ENCODE data around the gene ARHGEF7. TPM values are rescaled to one million over a fixed set of nuclear protein-coding genes. Genes with fewer than 3 reads are reported as not detected.
"Not testable (repeated sequence)": the region's sequence is repeated elsewhere in the genome, so short reads cannot be mapped to it uniquely, and the experiment has no call there.

ARHGEF7 gene
- total and polyA plus RNA-seq, 4 donors, result 16.2 to 132 (median 100) TPM

GRCh38 chr13:111257899-111258298 is 142.8 kb downstream of the ARHGEF7 start:
- H3K9me3 ChIP-seq (ENCODE audit: control insufficient read depth, low read length); H3K27ac ChIP-seq (ENCODE audit: low read depth in 1 of 2, low read length in 2 of 2); intact Hi-C loops (cut with DNase I); DNase-seq; H3K4me1 ChIP-seq (ENCODE audit: control insufficient read depth in 1 of 2, insufficient read depth in 2 of 2, low read length in 2 of 2); H3K27me3 ChIP-seq (ENCODE audit: control insufficient read depth in 1 of 2, insufficient read depth in 2 of 2, low read length in 1 of 2); H3K4me3 ChIP-seq (ENCODE audit: low read length in 2 of 2); H3K36me3 ChIP-seq (ENCODE audit: control insufficient read depth in 1 of 2, insufficient read depth in 2 of 2, low read length in 1 of 2); ATAC-seq (ENCODE audit: low FRiP score): not testable (repeated sequence)
- 92 to 93% methylated on average over 2 of the region's 2 CpGs for WGBS, 2 donors

DNA sequence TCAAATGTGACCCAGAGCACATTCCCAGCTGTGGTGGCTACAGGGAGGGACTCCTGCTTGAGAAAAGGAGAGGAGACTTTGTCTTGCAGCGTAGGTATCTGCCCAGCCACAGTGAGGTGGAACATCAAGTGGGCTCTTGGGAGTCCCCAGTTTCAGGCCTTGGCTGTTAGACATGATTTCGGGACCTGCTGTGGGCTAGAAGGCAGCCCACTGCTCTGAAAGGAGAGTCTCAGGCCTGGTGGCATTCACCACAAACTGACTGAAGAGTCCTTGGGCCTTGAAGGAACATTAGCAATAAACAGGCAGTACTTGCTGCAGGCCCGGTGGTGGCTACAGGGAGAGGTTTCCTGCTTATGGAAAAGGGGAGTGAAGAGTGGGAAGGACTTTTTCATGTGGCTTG is 143.5 kb downstream of the ARHGEF7 start:
- Histone ChIP-seq H3K9me3 (ENCODE audit: control insufficient read depth, low read length) (no peaks in the 10 kb centered on the region), H3K4me3 (ENCODE audit: low read length in 2 of 2) (no peak overlapping the region), H3K36me3 (ENCODE audit: control insufficient read depth in 1 of 2, insufficient read depth in 2 of 2, low read length in 1 of 2) (peaks cover 3 to 4% of the 10 kb centered on the region in 2 donors), H3K27ac (ENCODE audit: low read depth in 1 of 2, low read length in 2 of 2) (no peak overlapping the region), H3K27me3 (ENCODE audit: control insufficient read depth in 1 of 2, insufficient read depth in 2 of 2, low read length in 1 of 2) (no peaks in the 10 kb centered on the region), H3K4me1 (ENCODE audit: control insufficient read depth in 1 of 2, insufficient read depth in 2 of 2, low read length in 2 of 2) (no peaks in the 10 kb centered on the region)
- 92 to 98% methylated on average over 3 of the region's 3 CpGs for WGBS, 2 donors
- intact Hi-C loops (cut with DNase I), result no loop called here
- ATAC-seq (ENCODE audit: low FRiP score) (no peak), DNase-seq (no peak)

- WGBS, 2 donors, result 96 to 98% methylated on average over 6 of the region's 6 CpGs
- Histone ChIP-seq H3K27me3 (ENCODE audit: control insufficient read depth in 1 of 2, insufficient read depth in 2 of 2, low read length in 1 of 2) (no peaks in the 10 kb centered on the region), H3K4me3 (ENCODE audit: low read length in 2 of 2) (no peak overlapping the region), H3K27ac (ENCODE audit: low read depth in 1 of 2, low read length in 2 of 2) (no peak overlapping the region), H3K36me3 (ENCODE audit: control insufficient read depth in 1 of 2, insufficient read depth in 2 of 2, low read length in 1 of 2) (peaks cover 4 to 5% of the 10 kb centered on the region in 2 donors), H3K9me3 (ENCODE audit: control insufficient read depth, low read length) (no peaks in the 10 kb centered on the region), H3K4me1 (ENCODE audit: control insufficient read depth in 1 of 2, insufficient read depth in 2 of 2, low read length in 2 of 2) (no peaks in the 10 kb centered on the region)
- no peak for DNase-seq
- ATAC-seq (ENCODE audit: low FRiP score), result no peak
- intact Hi-C loops (cut with DNase I), result no loop called here
These were observed 143.9 kb downstream of the ARHGEF7 start for GRCh38 chr13:111259058-111259457.

DNA sequence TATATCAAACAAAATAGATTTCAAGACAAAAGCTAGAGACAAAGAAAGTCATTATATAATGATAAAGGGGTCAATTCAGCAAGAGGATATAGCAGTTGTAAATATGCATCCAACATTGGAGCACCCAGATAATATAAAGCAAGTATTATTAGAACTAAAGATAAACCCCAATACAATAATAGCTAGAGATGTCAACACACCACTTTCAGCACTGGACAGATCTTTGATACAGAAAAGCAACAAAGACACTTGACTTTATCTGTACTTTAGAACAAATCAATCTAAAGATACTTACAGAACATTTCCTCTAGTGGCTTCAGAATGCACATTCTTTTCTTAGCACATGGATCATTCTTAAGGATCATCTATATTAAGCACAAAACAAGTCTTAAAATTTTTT is 146.2 kb downstream of the ARHGEF7 start:
- no peaks in the 10 kb centered on the region for H3K27me3 ChIP-seq (ENCODE audit: control insufficient read depth in 1 of 2, insufficient read depth in 2 of 2, low read length in 1 of 2)
- H3K27ac ChIP-seq (ENCODE audit: low read depth in 1 of 2, low read length in 2 of 2), result no peak overlapping the region
- H3K9me3 ChIP-seq (ENCODE audit: control insufficient read depth, low read length), result no peaks in the 10 kb centered on the region
- no peak for ATAC-seq (ENCODE audit: low FRiP score)
- peaks cover 5 to 6% of the 10 kb centered on the region in 2 donors for H3K36me3 ChIP-seq (ENCODE audit: control insufficient read depth in 1 of 2, insufficient read depth in 2 of 2, low read length in 1 of 2)
- H3K4me3 ChIP-seq (ENCODE audit: low read length in 2 of 2), result no peak overlapping the region
- DNase-seq, result no peak
- no peaks in the 10 kb centered on the region for H3K4me1 ChIP-seq (ENCODE audit: control insufficient read depth in 1 of 2, insufficient read depth in 2 of 2, low read length in 2 of 2)
- intact Hi-C loops (cut with DNase I), result no loop called here

GRCh38 chr13:111262281-111262680 is 147.2 kb downstream of the ARHGEF7 start:
- no peak overlapping the region for H3K27ac ChIP-seq (ENCODE audit: low read depth in 1 of 2, low read length in 2 of 2)
- no peak overlapping the region for H3K4me3 ChIP-seq (ENCODE audit: low read length in 2 of 2)
- H3K4me1 ChIP-seq (ENCODE audit: control insufficient read depth in 1 of 2, insufficient read depth in 2 of 2, low read length in 2 of 2), result no peaks in the 10 kb centered on the region
- no peaks in the 10 kb centered on the region for H3K27me3 ChIP-seq (ENCODE audit: control insufficient read depth in 1 of 2, insufficient read depth in 2 of 2, low read length in 1 of 2)
- 85 to 86% methylated on average over 4 of the region's 4 CpGs for WGBS, 2 donors
- intact Hi-C loops (cut with DNase I), result no loop called here
- H3K36me3 ChIP-seq (ENCODE audit: control insufficient read depth in 1 of 2, insufficient read depth in 2 of 2, low read length in 1 of 2), result peaks cover 5 to 6% of the 10 kb centered on the region in 2 donors
- no peaks in the 10 kb centered on the region for H3K9me3 ChIP-seq (ENCODE audit: control insufficient read depth, low read length)
- DNase-seq (no peak), ATAC-seq (ENCODE audit: low FRiP score) (no peak)

DNA sequence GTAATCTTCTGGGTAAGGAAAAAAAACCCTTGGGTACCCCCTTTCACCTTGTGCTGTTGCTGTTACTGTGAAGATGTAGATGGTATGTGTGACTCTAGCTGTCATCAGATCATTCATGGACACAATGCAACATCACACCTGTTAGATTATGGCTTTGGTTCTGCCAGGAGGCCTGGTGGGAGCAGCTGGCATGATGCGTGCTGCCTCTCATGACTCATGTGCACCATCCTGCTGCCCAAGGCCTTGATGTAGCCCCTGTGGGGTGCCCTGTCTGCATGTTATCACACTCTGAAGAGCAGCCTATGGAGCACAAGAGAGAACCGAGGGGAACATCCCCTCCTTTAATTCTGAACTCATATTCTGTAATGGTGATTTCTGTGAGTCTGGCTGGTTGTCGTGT is 147.6 kb downstream of the ARHGEF7 start:
- no peaks in the 10 kb centered on the region for H3K9me3 ChIP-seq (ENCODE audit: control insufficient read depth, low read length)
- intact Hi-C loops (cut with DNase I), result no loop called here
- no peak overlapping the region for H3K4me3 ChIP-seq (ENCODE audit: low read length in 2 of 2)
- DNase-seq (no peak), ATAC-seq (ENCODE audit: low FRiP score) (no peak)
- no peak overlapping the region for H3K27ac ChIP-seq (ENCODE audit: low read depth in 1 of 2, low read length in 2 of 2)
- H3K36me3 ChIP-seq (ENCODE audit: control insufficient read depth in 1 of 2, insufficient read depth in 2 of 2, low read length in 1 of 2), result peaks cover 3 to 6% of the 10 kb centered on the region in 2 donors
- no peaks in the 10 kb centered on the region for H3K4me1 ChIP-seq (ENCODE audit: control insufficient read depth in 1 of 2, insufficient read depth in 2 of 2, low read length in 2 of 2)
- no peaks in the 10 kb centered on the region for H3K27me3 ChIP-seq (ENCODE audit: control insufficient read depth in 1 of 2, insufficient read depth in 2 of 2, low read length in 1 of 2)
- 73 to 75% methylated on average over 3 of the region's 3 CpGs for WGBS, 2 donors

- peaks cover 2 to 4% of the 10 kb centered on the region in 2 donors for H3K36me3 ChIP-seq (ENCODE audit: control insufficient read depth in 1 of 2, insufficient read depth in 2 of 2, low read length in 1 of 2)
- ATAC-seq (ENCODE audit: low FRiP score), result no peak
- 85 to 87% methylated on average over 3 of the region's 3 CpGs for WGBS, 2 donors
These were observed 148.5 kb downstream of the ARHGEF7 start for GRCh38 chr13:111263566-111263965.

GRCh38 chr13:111265006-111265700 is 150.0 kb downstream of the ARHGEF7 start:
- H3K27me3 ChIP-seq (ENCODE audit: control insufficient read depth in 1 of 2, insufficient read depth in 2 of 2, low read length in 1 of 2), result no peaks in the 10 kb centered on the region
- no peak overlapping the region for H3K4me3 ChIP-seq (ENCODE audit: low read length in 2 of 2)
- intact Hi-C loops (cut with DNase I), result no loop called here
- DNase-seq (no peak), ATAC-seq (ENCODE audit: low FRiP score) (no peak)
- WGBS, 2 donors, result 78 to 82% methylated on average over 14 of the region's 14 CpGs
- H3K9me3 ChIP-seq (ENCODE audit: control insufficient read depth, low read length), result no peaks in the 10 kb centered on the region
- no peak overlapping the region for H3K27ac ChIP-seq (ENCODE audit: low read depth in 1 of 2, low read length in 2 of 2)
- H3K36me3 ChIP-seq (ENCODE audit: control insufficient read depth in 1 of 2, insufficient read depth in 2 of 2, low read length in 1 of 2), result peaks cover 2 to 3% of the 10 kb centered on the region in 2 donors
- H3K4me1 ChIP-seq (ENCODE audit: control insufficient read depth in 1 of 2, insufficient read depth in 2 of 2, low read length in 2 of 2), result peaks cover 0 to 1% of the 10 kb centered on the region in 2 donors

More at GRCh38 chr13:111263566-111263965, 148.5 kb downstream of the ARHGEF7 start:
- DNase-seq, result no peak
- Histone ChIP-seq H3K27me3 (ENCODE audit: control insufficient read depth in 1 of 2, insufficient read depth in 2 of 2, low read length in 1 of 2) (no peaks in the 10 kb centered on the region), H3K27ac (ENCODE audit: low read depth in 1 of 2, low read length in 2 of 2) (no peak overlapping the region), H3K4me1 (ENCODE audit: control insufficient read depth in 1 of 2, insufficient read depth in 2 of 2, low read length in 2 of 2) (no peaks in the 10 kb centered on the region), H3K4me3 (ENCODE audit: low read length in 2 of 2) (no peak overlapping the region), H3K9me3 (ENCODE audit: control insufficient read depth, low read length) (no peaks in the 10 kb centered on the region)
- intact Hi-C loops (cut with DNase I), result no loop called here

GRCh38 chr13:111265701-111266035 is 150.6 kb downstream of the ARHGEF7 start:
- H3K36me3 ChIP-seq (ENCODE audit: control insufficient read depth in 1 of 2, insufficient read depth in 2 of 2, low read length in 1 of 2), result peaks cover 2 to 3% of the 10 kb centered on the region in 2 donors
- H3K27ac ChIP-seq (ENCODE audit: low read depth in 1 of 2, low read length in 2 of 2), result no peak overlapping the region
- DNase-seq (no peak), ATAC-seq (ENCODE audit: low FRiP score) (no peak)
- H3K4me1 ChIP-seq (ENCODE audit: control insufficient read depth in 1 of 2, insufficient read depth in 2 of 2, low read length in 2 of 2), result peaks cover 0 to 1% of the 10 kb centered on the region in 2 donors
- H3K27me3 ChIP-seq (ENCODE audit: control insufficient read depth in 1 of 2, insufficient read depth in 2 of 2, low read length in 1 of 2), result no peaks in the 10 kb centered on the region
- WGBS, 2 donors, result 78% methylated on average over 7 of the region's 7 CpGs
- intact Hi-C loops (cut with DNase I), result no loop called here
- no peak overlapping the region for H3K4me3 ChIP-seq (ENCODE audit: low read length in 2 of 2)
- no peaks in the 10 kb centered on the region for H3K9me3 ChIP-seq (ENCODE audit: control insufficient read depth, low read length)
